Transverse colon (tissue), 3 donors: ENCODE data around the gene GNAL.

Source experiments
- POLR2A ChIP-seq: fragments of 450-650 bp; IDR thresholded peaks from one replicate; pipeline ENCODE4 v1.6.1; 2016; ENCODE audit warnings: antibody characterized with exemption, mild to moderate bottlenecking, moderate library complexity
- TF ChIP-seq, protein P1 (sequence below), 5 experiments: fragments of 200-600 bp in 3 of 5; fragments of 450-650 bp in 2 of 5; sonication (generic) in 3 of 5; IDR thresholded peaks; 1 replicate in 2 of 5; 2 replicates in 3 of 5; pipeline ENCODE4 v1.5.1; 2016 to 2017; ENCODE audit warnings: antibody characterized with exemption in 5 of 5, inconsistent platforms in 3 of 5, mild to moderate bottlenecking in 2 of 5, moderate library complexity in 1 of 5

DNA sequence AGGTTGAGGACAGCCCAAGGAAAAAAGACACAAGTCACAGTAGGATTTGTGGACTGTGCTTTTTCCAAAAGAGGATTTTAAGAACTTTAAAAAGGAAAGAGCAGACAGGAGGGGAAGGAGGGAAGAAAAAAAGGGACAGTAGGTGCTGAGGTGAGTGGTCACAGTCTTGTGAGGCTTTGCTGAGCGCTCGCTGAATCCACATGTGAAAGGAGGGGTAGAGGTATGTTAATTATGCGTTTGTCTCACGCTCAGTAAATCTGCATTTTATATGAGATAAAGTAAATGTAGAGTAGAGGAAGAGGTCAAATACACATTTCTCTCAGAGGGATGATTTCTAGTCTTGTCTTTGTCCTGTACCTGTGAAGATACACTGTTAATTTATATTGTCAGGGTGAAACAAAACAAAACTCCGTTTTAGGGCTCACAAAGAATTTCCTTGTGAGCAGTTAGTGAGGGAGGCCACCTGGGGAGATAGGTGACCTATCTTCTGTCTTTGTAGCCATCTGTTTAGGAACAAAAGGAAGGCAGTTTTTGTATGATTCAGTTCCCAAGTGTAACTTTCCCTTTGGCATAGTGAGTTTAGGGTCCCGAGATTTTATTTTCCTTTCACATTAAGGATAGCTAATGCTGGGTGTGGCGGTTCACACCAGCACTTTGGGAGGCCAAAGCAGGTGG lies 25.3 kb downstream of the GNAL start:
- TF ChIP-seq, protein P1, sequence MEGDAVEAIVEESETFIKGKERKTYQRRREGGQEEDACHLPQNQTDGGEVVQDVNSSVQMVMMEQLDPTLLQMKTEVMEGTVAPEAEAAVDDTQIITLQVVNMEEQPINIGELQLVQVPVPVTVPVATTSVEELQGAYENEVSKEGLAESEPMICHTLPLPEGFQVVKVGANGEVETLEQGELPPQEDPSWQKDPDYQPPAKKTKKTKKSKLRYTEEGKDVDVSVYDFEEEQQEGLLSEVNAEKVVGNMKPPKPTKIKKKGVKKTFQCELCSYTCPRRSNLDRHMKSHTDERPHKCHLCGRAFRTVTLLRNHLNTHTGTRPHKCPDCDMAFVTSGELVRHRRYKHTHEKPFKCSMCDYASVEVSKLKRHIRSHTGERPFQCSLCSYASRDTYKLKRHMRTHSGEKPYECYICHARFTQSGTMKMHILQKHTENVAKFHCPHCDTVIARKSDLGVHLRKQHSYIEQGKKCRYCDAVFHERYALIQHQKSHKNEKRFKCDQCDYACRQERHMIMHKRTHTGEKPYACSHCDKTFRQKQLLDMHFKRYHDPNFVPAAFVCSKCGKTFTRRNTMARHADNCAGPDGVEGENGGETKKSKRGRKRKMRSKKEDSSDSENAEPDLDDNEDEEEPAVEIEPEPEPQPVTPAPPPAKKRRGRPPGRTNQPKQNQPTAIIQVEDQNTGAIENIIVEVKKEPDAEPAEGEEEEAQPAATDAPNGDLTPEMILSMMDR (IDR thresholded peaks at IDR 0.05), result no peak
- TF ChIP-seq POLR2A, result no peak
